Left lung (tissue), 10 donors: ENCODE results near the gene SOX18. TPM values are rescaled to one million over a fixed set of nuclear protein-coding genes. Genes with fewer than 3 reads are reported as not detected.

Experiments used
- ATAC-seq: fragments of 200-7000 bp; cut with Tn5 transposase; one replicate; pipeline ENCODE4 v1.9.1; 2020; ENCODE audit warnings: moderate library complexity
- DNase-seq, 4 donors: peaks; one replicate each; pipeline ENCODE4 v3.0.0-alpha.2; 2013 to 2020
- H3K27ac ChIP-seq, 2 donors: fragments of 200-600 bp; sonication (generic) in 1 of 2; one replicate each; pipeline versions ENCODE4 v1.5.0 to v1.8.0; 2020 to 2021
- H3K27me3 ChIP-seq, 2 donors: fragments of 200-600 bp; sonication (generic) in 1 of 2; one replicate each; pipeline versions ENCODE4 v1.5.0 to v1.8.0; 2020 to 2021
- H3K36me3 ChIP-seq, 2 donors: fragments of 200-600 bp; sonication (generic) in 1 of 2; one replicate each; pipeline versions ENCODE4 v1.5.0 to v1.8.0; 2020 to 2021
- H3K4me1 ChIP-seq, 2 donors: fragments of 200-600 bp; one replicate each; pipeline ENCODE4 v1.8.0; 2021
- H3K4me3 ChIP-seq, 2 donors: fragments of 200-600 bp; sonication (generic) in 1 of 2; one replicate each; pipeline versions ENCODE4 v1.5.0 to v1.8.0; 2020 to 2021; ENCODE audit warnings: mild to moderate bottlenecking in 1 of 2
- H3K9me3 ChIP-seq, 2 donors: fragments of 200-600 bp; sonication (generic) in 1 of 2; one replicate each; pipeline versions ENCODE4 v1.5.0 to v1.8.0; 2020 to 2021
- CTCF ChIP-seq, 2 donors: fragments of 200-600 bp; sonication (generic) in 1 of 2; IDR thresholded peaks; one replicate each; pipeline versions ENCODE4 v1.5.0 to v1.8.0; 2021; ENCODE audit warnings: antibody characterized with exemption in 2 of 2
- intact Hi-C, 2 donors: fragments of 100-400 bp; cut with DNase I; formaldehyde crosslinking; loops; one replicate each; pipeline versions ENCODE4 v1.11.2 to v1.14.2; 2022
- polyA plus RNA-seq, 6 donors: library from polyadenylated mRNA; unstranded; fragments of 120-200 nt; gene quantifications; one replicate each; pipeline ENCODE4 v1.2.1, GENCODE V29; 2013; ENCODE audit not compliant: insufficient read length in 6 of 6
- total RNA-seq, 2 donors: library from RNA; stranded (reverse); fragmentation: NEBNext Ultra II Directional; extraction: Animal tissue kit (Norgen Biotek cat#: 25700); gene quantifications; one replicate each; pipeline ENCODE4 v1.2.1, GENCODE V29; 2021
- donor health status: DM: no; HTN: yes; CAD: no.
- donor health status: DM: no; HTN: no; CAD: no.

SOX18 gene
- total and polyA plus RNA-seq, 8 donors, result 11.5 to 69.2 (median 18.2) TPM

GRCh38 chr20:64077541-64077875, 28.1 kb upstream of the SOX18 start:
- peak overlapping the region; percentile 3 to 93 for H3K27ac ChIP-seq
- ATAC-seq, result no peak
- TF ChIP-seq CTCF (IDR thresholded peaks at IDR 0.05), result no peak
- H3K27me3 ChIP-seq, result no peaks in the 10 kb centered on the region
- H3K9me3 ChIP-seq, result no peaks in the 10 kb centered on the region
- peaks cover 14 to 46% of the 10 kb centered on the region in 2 donors for H3K4me1 ChIP-seq
- peak overlapping the region; percentile 69 to 92 for H3K4me3 ChIP-seq
- intact Hi-C loops, result no loop called here
- peak in 1 of 4 donors; percentile 80 for DNase-seq
- H3K36me3 ChIP-seq, result peaks cover 0 to 37% of the 10 kb centered on the region in 2 donors

GRCh38 chr20:64077094-64077493, 27.7 kb upstream of the SOX18 start:
- Histone ChIP-seq H3K9me3 (no peaks in the 10 kb centered on the region), H3K36me3 (peaks cover 0 to 41% of the 10 kb centered on the region in 2 donors), H3K4me3 (peak overlapping the region; percentile 69 to 92), H3K4me1 (peaks cover 14 to 42% of the 10 kb centered on the region in 2 donors), H3K27me3 (no peaks in the 10 kb centered on the region), H3K27ac (peak overlapping the region; percentile 3 to 93)
- no peak for TF ChIP-seq CTCF (IDR thresholded peaks at IDR 0.05)
- DNase-seq, result peak in 1 of 4 donors; percentile 92
- ATAC-seq, result no peak
- intact Hi-C loops, result no loop called here

DNA sequence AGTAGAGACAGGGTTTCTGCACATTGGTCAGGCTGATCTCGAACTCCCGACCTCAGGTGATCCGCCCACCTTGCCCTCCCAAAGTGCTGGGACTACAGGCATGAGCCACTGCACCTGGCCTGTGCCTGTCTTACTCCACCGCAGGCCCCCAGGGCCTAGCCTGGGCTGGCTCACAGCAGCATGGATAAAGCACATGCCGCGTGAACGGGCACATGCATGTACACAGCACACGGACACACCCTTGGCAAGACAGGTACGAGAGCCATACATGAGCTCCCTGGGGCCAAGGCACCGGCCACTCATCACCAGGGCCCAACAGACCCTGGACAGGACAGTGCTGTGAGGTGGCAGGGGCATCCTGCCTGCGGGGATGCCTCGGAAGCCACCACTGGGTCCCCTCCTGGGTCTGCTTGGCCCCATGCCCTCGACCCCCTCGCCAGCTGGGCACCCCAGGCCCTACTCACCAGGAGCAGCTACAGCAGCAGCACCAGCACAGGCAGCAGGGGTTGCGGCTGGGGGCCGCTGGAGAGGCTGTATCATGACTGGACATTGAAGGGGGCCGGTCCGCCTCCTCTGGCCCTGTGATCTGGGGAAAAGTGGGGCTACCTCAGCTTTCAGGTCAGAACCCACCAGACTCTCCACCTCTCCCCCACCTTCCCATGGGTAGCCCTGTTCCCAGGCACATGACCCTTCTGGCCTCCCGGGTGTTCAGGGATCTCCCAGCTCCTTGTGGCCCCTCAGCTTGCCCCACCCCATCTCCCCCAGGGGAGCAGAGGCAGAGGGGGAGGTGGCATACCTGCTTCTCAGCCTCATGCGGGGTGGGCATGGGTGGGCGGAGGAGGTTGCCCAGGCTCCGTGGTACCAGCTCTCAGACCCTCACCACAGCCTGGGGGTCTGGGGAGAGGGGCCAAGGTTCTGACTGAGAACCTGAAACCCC, 26.9 kb upstream of the SOX18 start:
- peak overlapping the region in 1 of 2 donors; percentile 93 for H3K27ac ChIP-seq
- H3K4me1 ChIP-seq, result peaks cover 14 to 34% of the 10 kb centered on the region in 2 donors
- no peaks in the 10 kb centered on the region for H3K27me3 ChIP-seq
- intact Hi-C loops, result no loop called here
- no peak for TF ChIP-seq CTCF (IDR thresholded peaks at IDR 0.05)
- no peak for ATAC-seq
- peak overlapping the region; percentile 69 to 92 for H3K4me3 ChIP-seq
- DNase-seq, result peak in 1 of 4 donors; percentile 81
- peaks cover 0 to 49% of the 10 kb centered on the region in 2 donors for H3K36me3 ChIP-seq
- no peaks in the 10 kb centered on the region for H3K9me3 ChIP-seq

- ATAC-seq, result no peak
- intact Hi-C loops, result no loop called here
- Histone ChIP-seq H3K4me1 (peaks cover 14 to 26% of the 10 kb centered on the region in 2 donors), H3K4me3 (no peak overlapping the region), H3K27ac (no peak overlapping the region), H3K27me3 (no peaks in the 10 kb centered on the region), H3K9me3 (no peaks in the 10 kb centered on the region), H3K36me3 (peaks cover 0 to 49% of the 10 kb centered on the region in 2 donors)
- peak in 1 of 4 donors; percentile 52 for DNase-seq
- TF ChIP-seq CTCF (IDR thresholded peaks at IDR 0.05), result no peak
Measured at GRCh38 chr20:64075556-64075955, 26.1 kb upstream of the SOX18 start.

- TF ChIP-seq CTCF (IDR thresholded peaks at IDR 0.05), result no peak
- peak in 1 of 4 donors; percentile 58 for DNase-seq
- no peaks in the 10 kb centered on the region for H3K9me3 ChIP-seq
- H3K4me3 ChIP-seq, result no peak overlapping the region
- peaks cover 14 to 23% of the 10 kb centered on the region in 2 donors for H3K4me1 ChIP-seq
- intact Hi-C loops, result no loop called here
- ATAC-seq, result no peak
- no peaks in the 10 kb centered on the region for H3K27me3 ChIP-seq
- no peak overlapping the region for H3K27ac ChIP-seq
- H3K36me3 ChIP-seq, result peaks cover 0 to 49% of the 10 kb centered on the region in 2 donors
Measured at GRCh38 chr20:64074963-64075362, 25.5 kb upstream of the SOX18 start.
